KG1 (cell line): ENCODE data around the gene MCM9.
"Not testable (repeated sequence)": the region's sequence is repeated elsewhere in the genome, so short reads cannot be mapped to it uniquely, and the experiment has no call there.

Source experiments
- DNase-seq: peaks from one replicate; lab custom pipeline; 2025; lab: John Stamatoyannopoulos, UW

Gene MCM9

GRCh38 chr6:118768904-118769325 lies 166.0 kb downstream of the MCM9 start:
- peak; percentile 30 for DNase-seq

DNA sequence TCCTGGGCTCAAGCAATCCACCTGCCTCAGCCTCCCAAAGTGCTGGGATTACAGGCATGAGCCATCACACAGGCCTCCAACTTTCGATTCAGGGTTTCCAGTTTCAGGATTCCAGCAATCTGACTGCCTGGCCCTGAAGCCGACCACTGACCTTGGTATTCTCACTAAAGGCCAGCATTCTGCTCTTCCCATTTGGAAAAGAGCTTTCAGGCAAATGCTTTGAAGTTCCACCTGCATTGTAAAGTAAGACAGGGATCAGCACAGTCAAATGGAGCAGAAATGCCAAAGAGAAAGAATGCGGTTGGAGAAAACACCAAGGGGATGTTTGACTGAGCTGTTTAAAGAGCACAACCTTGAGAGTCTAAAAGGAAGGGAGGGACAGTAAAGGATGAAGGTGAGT lies 166.5 kb downstream of the MCM9 start:
- DNase-seq: no peak

- not testable (repeated sequence) for DNase-seq
Measured at GRCh38 chr6:118765316-118765715, 169.6 kb downstream of the MCM9 start.

DNA sequence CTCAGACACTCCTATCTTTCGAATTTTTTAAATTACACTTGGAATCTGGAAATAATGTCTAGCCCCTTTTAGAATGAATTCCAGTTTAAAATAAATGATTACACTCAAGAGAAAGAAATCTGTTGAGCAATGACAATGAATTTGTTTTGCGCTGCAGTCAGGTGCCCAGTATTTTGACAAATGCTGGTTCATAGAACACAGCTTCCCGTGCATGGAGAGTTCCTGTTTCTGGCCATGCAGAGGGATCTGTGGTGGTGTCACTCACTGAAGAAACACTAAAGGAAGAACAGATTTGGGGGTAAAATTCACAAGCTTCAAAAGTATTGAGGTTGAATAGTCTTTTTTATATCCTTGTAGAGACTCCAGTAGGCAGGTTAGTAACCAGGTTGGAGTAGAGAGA lies 170.2 kb downstream of the MCM9 start:
- no peak for DNase-seq
